Stimulated activated CD4-positive, alpha-beta T cell treated with anti-CD3 and anti-CD28 coated beads, Interleukin-12 subunit alpha, Interleukin-12 subunit beta, amount 100 ng/mL, for 48 hours (primary cell): ENCODE data around the gene MTLN.
A peak's percentile ranks its signal among the peaks of the same experiment; 100 is the strongest.
"Not testable (repeated sequence)": the region's sequence is repeated elsewhere in the genome, so short reads cannot be mapped to it uniquely, and the experiment has no call there.

ENCODE experiments used
- DNase-seq, 3 donors: peaks; one replicate each; pipeline ENCODE4 v3.0.0-alpha.2; 2020; ENCODE audit warnings: low read depth in 2 of 3, low spot score in 1 of 3

The MTLN gene

DNA sequence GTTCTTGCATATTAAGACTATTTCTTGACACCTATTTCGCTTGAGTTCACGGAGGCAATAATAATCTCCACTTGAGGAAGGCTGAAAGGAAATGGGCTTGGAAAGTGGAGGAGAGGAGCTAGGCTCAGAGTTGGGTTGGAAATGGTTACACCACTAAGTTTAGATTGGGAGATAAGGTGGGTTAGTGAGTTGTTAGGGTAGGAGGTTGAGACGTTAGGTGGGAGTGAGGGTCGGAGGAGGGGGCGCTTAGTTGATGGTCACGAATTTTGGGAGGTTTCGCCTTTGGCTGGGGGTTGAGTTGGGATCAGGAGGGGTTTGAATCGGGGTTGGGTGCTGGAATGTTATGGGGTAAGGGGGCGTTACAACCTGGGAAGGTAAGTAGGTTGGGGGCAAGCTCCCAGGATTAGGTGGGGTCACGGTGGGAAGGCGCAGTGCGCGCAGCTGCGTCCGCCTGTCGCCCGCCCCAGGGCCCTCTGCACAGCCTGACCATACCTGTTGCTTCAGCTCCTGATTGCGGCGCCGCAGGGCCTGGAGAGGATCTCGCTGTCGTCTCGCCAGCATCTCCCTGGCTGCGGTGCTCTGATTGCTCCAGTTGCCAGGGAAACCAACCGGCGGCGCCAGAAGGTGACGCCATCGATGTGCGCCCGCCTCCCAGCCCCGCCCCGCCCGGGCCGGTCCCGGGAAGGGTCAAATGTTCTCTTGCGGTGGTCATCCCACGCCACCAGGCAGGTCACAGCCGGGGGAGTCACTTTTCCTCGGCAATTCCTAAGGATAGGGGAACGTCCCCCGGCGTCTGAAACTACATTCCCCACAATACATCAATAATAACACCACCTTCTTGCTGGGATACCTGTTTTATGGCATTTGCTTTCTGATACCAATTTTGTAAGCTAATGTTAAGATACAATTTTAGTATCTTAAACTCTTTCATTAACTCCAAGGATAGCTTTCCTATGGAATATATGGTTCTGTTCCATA, 7.7 kb downstream of the MTLN start, which contains the start of gene NPHP1:
NPHP1 (minus strand) TSS at position 606 of the 978 bp plus-strand sequence; CDS start at position 561, 45 bp downstream.
- DNase-seq = peak; percentile 62 to 85 (median 82)

GRCh38 chr2:110198016-110198415, 14.3 kb downstream of the MTLN start:
- no peak for DNase-seq

DNA sequence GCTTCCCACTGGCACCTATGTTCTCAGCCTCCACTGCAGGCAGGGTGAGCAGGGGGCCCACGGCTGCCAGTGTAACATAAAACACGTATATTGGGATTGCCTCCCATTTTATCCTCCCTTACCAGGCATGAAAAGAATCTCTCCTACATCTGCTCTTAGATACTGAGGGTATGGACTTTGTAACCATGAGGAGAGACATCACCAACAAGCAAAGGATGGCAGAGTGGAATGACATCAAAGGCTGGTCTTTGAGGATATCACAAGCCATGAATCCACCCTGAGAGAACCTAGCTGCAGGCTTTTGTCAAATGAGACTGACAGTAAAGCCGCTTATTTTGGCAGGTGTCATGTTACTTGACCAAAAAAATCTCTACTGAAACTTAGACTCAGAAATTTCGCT, 14.9 kb downstream of the MTLN start:
- DNase-seq = no peak

DNA sequence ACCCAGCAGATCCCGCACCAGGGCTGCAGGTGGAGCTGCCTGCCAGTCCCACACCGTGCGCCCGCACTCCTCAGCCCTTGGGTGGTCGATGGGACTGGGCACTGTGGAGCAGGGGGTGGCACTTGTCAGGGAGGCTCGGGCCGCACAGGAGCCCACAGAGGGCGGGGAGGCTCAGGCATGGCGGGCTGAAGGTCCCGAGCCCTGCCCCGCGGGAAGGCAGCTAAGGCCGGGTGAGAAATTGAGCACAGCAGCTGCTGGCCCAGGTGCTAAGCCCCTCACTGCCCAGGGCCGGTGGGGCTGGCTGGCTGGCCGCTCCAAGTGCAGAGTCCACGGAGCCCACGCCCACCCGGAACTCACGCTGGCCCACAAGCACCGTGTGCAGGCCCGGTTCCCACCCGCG, 22.2 kb downstream of the MTLN start:
- not testable (repeated sequence) for DNase-seq

GRCh38 chr2:110182449-110182848, 29.9 kb downstream of the MTLN start:
- no peak for DNase-seq

DNA sequence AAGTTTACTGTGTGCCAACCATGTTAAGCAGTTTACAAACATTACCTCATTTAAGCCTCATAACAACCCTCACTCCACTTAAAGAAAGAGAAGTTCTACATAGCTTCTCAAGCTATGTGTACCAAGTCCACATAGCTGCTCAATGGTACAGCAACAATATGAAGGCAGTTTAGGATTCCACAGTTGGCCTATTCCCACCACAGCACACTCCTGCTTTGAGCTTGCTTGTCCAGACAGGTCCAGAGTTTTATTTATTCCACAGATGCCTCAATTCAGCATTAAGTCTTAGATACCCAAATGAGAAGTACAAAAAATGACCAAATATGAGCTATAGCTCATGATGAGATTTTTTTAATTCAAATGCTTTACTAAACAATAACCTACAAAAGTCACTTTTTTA, 32.3 kb downstream of the MTLN start:
- DNase-seq = no peak

DNA sequence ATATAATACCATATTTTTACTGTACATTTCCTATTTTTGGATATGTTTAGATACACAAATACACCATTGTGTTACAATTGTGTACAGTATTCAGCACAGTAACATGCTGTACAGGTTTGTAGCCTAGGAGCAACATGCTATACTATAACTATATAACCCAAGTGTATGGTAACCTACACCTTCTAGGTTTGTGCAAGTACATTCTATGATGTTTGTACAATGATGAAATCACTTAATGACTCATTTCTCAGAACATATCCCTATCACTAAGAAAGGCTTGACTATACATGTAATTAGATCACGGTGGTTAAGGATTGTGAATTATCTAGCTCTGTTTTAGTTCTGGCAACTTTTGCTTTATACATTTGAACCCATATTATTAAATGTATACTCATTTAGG, 38.8 kb downstream of the MTLN start:
- no peak for DNase-seq

DNA sequence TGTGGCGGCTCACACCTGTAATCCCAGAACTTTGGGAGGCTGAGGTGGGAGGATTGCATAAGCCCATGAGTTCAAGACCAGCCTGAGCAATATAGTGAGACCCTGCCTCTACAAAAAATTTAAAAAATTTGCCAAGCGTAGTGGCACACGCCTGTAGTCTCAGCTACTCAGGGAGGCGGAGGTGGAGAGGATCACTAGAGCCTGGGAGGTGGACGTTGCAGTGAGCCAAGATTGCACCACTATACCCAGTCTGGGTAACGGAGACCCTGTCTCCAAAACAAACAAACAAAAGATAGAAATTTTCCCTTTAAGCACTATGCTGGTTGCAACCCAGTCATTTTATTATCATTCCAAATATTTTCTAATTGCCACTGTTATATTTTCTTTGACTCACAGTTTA, 39.8 kb downstream of the MTLN start:
- DNase-seq = no peak

DNA sequence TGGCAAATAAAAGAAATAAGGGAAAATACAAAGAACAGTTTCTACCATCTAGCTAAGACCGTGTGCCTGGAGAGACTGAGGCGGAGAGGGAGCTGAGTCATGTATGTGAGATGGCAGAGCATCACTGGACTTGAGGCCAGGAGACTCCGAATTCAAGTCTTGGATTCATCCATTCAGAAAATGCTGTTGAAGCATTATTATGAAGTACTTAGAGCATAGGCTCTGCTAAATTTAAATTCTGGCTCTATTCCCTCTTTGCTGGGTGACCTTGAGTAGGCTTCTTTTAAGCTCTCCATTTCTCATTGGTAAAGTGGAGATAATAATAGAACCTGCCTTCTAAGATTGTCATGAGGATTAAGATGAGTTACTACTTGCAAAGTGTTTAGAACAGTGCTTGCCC, 42.2 kb downstream of the MTLN start:
- no peak for DNase-seq

- DNase-seq = no peak
Observed at GRCh38 chr2:110167326-110168000, 44.9 kb downstream of the MTLN start.

- no peak for DNase-seq
Observed at GRCh38 chr2:110166266-110166665, 46.1 kb downstream of the MTLN start.
